HepG2 (cell line): ENCODE data around the gene LRP5.

Source experiments
- ATF3 ChIP-seq: sonication (generic); formaldehyde crosslinking; IDR thresholded peaks from 2 replicates; pipeline ENCODE4 v1.4.0; 2020; ENCODE audit warnings: missing genetic modification reagents
- ZBTB1 ChIP-seq: sonication (generic); formaldehyde crosslinking; IDR thresholded peaks from 2 replicates; pipeline ENCODE4 v1.4.0; 2020; ENCODE audit warnings: missing genetic modification reagents, borderline replicate concordance

GRCh38 chr11:68267881-68268240, 44.5 kb upstream of the LRP5 start:
- TF ChIP-seq ZBTB1 (CRISPR knock-in tag) (no peak), ATF3 (CRISPR knock-in tag) (no peak)
